Ishikawa (cell line): ENCODE data around the gene ARID1B.

Source experiments
- CEBPB ChIP-seq: IDR thresholded peaks from 2 replicates; pipeline ENCODE4 v1.6.1; 2012
- CREB1 ChIP-seq: IDR thresholded peaks from 2 replicates; pipeline ENCODE4 v1.6.1; 2012; ENCODE audit warnings: low read depth
- EGR1 ChIP-seq: IDR thresholded peaks from 2 replicates; pipeline ENCODE4 v1.6.1; 2012
- EP300 ChIP-seq: IDR thresholded peaks from 2 replicates; pipeline ENCODE4 v1.6.1; 2012; ENCODE audit warnings: borderline replicate concordance
- FOXM1 ChIP-seq: IDR thresholded peaks from 2 replicates; pipeline ENCODE4 v1.6.1; 2012; ENCODE audit warnings: low read depth, borderline replicate concordance
- NFIC ChIP-seq: IDR thresholded peaks from 2 replicates; pipeline ENCODE4 v1.6.1; 2012
- RAD21 ChIP-seq: IDR thresholded peaks from 2 replicates; pipeline ENCODE4 v1.6.1; 2012; ENCODE audit warnings: low read depth
- TAF1 ChIP-seq: IDR thresholded peaks from 2 replicates; pipeline ENCODE4 v1.6.1; 2012; ENCODE audit warnings: low read depth, mild to moderate bottlenecking
- TCF12 ChIP-seq: IDR thresholded peaks from 2 replicates; pipeline ENCODE4 v1.6.1; 2012; ENCODE audit warnings: low read depth
- TEAD4 ChIP-seq: IDR thresholded peaks from 2 replicates; pipeline ENCODE4 v1.6.1; 2012
- YY1 ChIP-seq: IDR thresholded peaks from 2 replicates; pipeline ENCODE4 v1.6.1; 2012; ENCODE audit warnings: low read depth
- ZBTB7A ChIP-seq: IDR thresholded peaks from 2 replicates; pipeline ENCODE4 v1.6.1; 2012; ENCODE audit warnings: low read depth
- TF ChIP-seq, protein P1 (sequence below): IDR thresholded peaks from 2 replicates; pipeline ENCODE4 v1.6.1; 2012
- TF ChIP-seq, protein P2 (sequence below): IDR thresholded peaks from 2 replicates; pipeline ENCODE4 v1.6.1; 2012
- TF ChIP-seq, protein P3 (sequence below): IDR thresholded peaks from 2 replicates; pipeline ENCODE4 v1.6.1; 2012; ENCODE audit warnings: low read depth, mild to moderate bottlenecking

Gene ARID1B

DNA sequence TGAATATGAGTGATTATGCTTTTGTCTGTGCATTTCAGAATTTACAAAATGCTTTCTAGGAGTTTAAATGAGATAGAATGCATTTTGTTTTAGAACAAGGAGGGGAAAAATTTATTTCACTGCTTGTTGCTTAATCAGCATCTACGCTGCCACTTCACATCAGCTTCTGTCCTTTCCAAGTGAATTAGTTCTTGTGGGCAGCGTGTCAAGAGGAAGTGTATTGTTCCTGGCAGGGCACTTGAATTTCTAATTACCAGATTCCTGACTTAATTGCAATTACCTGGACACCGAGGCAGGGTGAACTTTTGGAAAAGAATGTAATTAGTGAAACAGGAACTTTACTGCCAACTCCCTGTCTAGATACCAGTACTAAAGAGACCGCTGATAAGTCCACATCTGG lies 282.6 kb downstream of the ARID1B start:
- TF ChIP-seq, protein P1, sequence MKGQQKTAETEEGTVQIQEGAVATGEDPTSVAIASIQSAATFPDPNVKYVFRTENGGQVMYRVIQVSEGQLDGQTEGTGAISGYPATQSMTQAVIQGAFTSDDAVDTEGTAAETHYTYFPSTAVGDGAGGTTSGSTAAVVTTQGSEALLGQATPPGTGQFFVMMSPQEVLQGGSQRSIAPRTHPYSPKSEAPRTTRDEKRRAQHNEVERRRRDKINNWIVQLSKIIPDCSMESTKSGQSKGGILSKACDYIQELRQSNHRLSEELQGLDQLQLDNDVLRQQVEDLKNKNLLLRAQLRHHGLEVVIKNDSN: no peak
- TF ChIP-seq NFIC (peak; percentile 83), ZBTB7A (no peak), EP300 (peak; percentile 62; the same call in 1 of the 2 replicates), YY1 (no peak), CEBPB (peak; percentile 66; the same call in 1 of the 2 replicates), TCF12 (no peak), TEAD4 (peak; percentile 66; the same call in 1 of the 2 replicates), EGR1 (no peak)
- TF ChIP-seq, protein P2, sequence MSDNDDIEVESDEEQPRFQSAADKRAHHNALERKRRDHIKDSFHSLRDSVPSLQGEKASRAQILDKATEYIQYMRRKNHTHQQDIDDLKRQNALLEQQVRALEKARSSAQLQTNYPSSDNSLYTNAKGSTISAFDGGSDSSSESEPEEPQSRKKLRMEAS: no peak

DNA sequence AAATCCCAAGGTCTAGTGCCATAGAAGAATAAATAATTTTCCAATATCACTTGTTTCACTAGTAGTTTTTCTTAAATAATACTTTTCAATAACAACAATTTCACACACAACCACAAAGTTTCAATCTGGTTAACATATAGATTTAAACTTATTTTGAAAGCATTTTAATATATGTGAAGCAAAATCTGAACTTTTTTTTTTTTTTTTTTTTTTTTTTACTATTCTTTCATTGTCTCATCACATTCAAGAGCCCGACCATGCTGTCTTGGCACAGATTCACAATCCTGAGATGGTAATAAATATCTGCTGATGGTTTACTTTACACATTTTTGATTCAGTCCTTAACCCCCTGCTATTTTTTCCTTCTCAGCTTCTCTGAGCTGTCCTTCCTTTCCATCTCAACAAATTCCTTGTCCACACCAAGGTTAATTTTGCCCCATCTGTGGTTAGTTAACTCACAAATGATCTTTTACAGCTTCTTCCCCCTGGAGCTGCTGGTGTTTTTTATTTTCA lies 283.3 kb downstream of the ARID1B start:
- TF ChIP-seq TEAD4: 0 out of 2 replicates have a peak, but pooled peaks have one; percentile 10
- no peak; the same call in 1 of the 2 replicates for TF ChIP-seq FOXM1
- TF ChIP-seq CEBPB: no peak
- no peak for TF ChIP-seq TAF1
- no peak for TF ChIP-seq YY1
- TF ChIP-seq TCF12: no peak
- TF ChIP-seq NFIC: peak; percentile 61
- no peak for TF ChIP-seq RAD21
- TF ChIP-seq ZBTB7A: no peak
- TF ChIP-seq, protein P1: no peak
- no peak for TF ChIP-seq EGR1
- TF ChIP-seq, protein P3, sequence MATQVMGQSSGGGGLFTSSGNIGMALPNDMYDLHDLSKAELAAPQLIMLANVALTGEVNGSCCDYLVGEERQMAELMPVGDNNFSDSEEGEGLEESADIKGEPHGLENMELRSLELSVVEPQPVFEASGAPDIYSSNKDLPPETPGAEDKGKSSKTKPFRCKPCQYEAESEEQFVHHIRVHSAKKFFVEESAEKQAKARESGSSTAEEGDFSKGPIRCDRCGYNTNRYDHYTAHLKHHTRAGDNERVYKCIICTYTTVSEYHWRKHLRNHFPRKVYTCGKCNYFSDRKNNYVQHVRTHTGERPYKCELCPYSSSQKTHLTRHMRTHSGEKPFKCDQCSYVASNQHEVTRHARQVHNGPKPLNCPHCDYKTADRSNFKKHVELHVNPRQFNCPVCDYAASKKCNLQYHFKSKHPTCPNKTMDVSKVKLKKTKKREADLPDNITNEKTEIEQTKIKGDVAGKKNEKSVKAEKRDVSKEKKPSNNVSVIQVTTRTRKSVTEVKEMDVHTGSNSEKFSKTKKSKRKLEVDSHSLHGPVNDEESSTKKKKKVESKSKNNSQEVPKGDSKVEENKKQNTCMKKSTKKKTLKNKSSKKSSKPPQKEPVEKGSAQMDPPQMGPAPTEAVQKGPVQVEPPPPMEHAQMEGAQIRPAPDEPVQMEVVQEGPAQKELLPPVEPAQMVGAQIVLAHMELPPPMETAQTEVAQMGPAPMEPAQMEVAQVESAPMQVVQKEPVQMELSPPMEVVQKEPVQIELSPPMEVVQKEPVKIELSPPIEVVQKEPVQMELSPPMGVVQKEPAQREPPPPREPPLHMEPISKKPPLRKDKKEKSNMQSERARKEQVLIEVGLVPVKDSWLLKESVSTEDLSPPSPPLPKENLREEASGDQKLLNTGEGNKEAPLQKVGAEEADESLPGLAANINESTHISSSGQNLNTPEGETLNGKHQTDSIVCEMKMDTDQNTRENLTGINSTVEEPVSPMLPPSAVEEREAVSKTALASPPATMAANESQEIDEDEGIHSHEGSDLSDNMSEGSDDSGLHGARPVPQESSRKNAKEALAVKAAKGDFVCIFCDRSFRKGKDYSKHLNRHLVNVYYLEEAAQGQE: no peak
- TF ChIP-seq, protein P2: no peak
- no peak for TF ChIP-seq CREB1
- TF ChIP-seq EP300: no peak

DNA sequence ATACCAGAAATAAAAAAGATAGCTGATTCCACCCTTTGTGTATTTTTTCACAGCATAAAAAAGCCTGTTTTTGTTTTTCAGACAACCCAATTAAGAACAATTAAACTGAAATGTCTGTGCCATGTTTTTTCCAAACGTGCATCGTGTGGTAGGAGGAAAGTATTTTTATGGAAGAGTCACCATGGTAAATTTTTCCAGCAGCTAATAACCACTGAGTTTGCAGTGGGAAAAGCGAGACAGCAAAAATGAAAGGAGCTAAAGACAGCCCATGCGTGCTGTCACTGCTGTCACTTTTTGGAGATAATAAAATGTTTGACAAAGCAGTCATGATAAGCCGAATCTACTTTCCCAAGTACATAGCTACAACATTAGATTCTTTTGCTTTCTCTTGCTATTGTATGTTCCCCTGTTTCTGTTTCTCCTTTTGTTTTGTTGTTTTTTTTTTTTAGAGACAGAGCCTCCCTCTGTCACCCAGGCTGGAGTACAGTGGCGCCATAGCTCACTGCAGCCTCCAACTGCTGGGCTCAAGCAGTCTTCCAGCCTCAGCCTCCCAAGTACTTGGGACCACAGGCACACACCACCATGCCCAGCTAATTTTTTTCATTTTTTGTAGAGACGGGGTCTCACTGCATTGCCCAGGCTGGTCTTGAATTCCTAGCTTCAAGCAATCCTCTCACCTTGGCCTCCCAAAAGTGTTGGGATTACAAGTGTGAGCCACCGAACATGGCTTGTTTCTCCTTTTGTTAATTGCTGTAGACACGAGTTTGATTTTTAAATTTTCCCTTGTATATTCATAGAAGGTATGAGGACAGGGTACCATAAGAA lies 284.8 kb downstream of the ARID1B start:
- TF ChIP-seq NFIC (no peak), EP300 (no peak), RAD21 (no peak), ZBTB7A (no peak), CREB1 (no peak), EGR1 (no peak)
- TF ChIP-seq, protein P3: no peak
- TF ChIP-seq, protein P2: no peak

DNA sequence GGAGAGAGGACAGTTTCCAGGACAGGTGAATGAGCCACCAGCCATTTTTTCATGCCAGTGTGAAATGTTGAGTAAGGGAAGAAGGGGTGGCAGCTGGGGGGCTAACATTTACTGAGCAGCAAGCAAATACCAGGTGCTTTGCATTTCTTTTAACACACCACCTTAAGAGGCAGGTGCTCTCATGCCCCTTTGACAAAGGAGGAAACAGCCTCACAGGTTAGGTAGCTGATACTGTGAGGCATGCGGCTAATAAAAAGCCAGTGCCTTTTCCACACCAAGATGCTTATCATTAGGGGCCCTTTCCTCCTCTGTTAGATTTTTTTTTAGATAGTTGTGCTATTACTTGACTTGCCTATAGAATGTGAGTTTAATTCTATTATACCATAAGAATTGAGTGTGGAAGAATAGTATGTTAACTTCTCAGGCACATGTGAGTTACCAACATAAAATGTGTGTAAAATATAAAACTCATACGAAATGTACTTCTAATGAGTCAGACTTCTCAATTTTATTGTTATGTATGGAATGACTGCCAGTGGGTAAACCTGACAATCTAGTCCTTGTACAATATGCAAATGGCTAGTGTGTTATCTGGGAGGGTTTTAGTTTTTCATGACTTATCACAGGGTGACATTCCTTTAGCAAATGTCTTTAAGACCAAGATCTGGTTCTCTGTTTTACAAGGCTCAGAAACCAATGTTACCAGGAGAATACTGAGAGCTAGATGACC lies 286.2 kb downstream of the ARID1B start:
- TF ChIP-seq TAF1: no peak
- no peak for TF ChIP-seq CEBPB
- no peak for TF ChIP-seq EGR1

DNA sequence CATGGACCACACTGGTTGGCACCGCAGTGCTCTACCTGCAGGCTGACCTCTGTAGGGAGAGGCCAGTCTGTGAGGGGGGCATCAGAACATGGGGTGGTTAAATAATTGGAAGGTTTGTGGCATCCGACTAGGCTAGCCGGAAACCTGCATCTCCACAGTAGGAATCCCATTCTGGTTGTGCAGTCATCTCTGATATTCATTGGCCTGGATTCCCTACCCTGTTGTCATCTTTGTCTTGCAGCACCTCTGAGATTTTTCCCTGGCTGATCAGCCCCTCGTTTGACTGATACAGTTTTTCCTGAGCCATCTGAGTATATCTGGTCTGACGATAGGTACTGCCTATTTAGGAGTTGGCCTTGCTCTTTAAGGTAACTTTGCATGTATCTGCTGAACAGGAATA lies 286.7 kb downstream of the ARID1B start:
- TF ChIP-seq, protein P1: no peak
- TF ChIP-seq TEAD4 (no peak), FOXM1 (no peak), YY1 (no peak), NFIC (no peak), EGR1 (no peak), CREB1 (no peak), TAF1 (no peak), CEBPB (no peak), RAD21 (no peak), EP300 (no peak), TCF12 (no peak), ZBTB7A (no peak)
- TF ChIP-seq, protein P2: no peak
